Measurements from ENCODE around the gene DRAP1. TPM values are rescaled to one million over a fixed set of nuclear protein-coding genes. Genes with fewer than 3 reads are reported as not detected.

Gene DRAP1
- total and polyA plus RNA-seq, 9 of the 15 experiments (the other 6 are each of a cell fraction or from before 2014, with no cell fraction given), result 9.6 to 200 (median 92.9) TPM

DNA sequence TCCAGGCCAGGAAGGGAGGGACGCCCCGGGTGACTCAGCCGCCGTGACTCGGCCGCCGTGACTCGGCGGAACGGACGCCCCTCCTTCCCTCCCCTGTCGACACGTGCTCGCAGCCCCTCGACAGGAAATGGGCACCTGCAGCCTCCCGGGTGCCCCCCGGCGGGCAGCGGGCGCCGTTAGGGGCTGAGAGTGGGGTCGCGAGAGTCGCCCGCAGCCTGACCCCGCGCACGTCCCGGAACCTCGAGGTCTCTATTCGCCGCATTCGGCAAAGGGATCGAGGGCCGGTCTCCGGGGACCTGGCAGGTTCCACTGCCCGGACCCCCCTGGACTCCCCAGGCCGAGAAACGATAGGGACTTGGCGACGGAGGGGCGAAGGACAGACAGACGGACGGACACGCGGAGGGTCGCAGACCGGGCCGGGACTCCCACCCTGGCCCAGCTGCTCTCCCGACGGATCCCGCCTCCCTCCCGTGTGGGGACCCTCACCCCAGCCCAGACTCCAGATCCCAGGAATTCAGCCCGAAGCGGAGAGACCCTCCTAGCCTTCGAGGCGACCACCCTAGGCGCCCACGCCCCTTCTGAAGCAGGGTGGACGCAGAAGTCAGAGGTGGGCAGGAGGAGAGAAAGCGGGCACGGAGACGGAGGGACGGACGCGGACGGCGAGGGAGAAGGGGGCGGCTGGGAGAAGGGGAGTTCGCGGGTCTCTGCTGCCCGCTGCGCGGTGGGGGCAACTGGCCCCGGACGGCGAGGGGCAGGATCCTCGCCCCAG is 19.7 kb upstream of the DRAP1 start (continued):
- TF ChIP-seq, protein P1, sequence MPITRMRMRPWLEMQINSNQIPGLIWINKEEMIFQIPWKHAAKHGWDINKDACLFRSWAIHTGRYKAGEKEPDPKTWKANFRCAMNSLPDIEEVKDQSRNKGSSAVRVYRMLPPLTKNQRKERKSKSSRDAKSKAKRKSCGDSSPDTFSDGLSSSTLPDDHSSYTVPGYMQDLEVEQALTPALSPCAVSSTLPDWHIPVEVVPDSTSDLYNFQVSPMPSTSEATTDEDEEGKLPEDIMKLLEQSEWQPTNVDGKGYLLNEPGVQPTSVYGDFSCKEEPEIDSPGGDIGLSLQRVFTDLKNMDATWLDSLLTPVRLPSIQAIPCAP (CRISPR knock-in tag; IDR thresholded peaks at IDR 0.05; ENCODE audit: borderline replicate concordance), result no peak
- TF ChIP-seq, protein P2, sequence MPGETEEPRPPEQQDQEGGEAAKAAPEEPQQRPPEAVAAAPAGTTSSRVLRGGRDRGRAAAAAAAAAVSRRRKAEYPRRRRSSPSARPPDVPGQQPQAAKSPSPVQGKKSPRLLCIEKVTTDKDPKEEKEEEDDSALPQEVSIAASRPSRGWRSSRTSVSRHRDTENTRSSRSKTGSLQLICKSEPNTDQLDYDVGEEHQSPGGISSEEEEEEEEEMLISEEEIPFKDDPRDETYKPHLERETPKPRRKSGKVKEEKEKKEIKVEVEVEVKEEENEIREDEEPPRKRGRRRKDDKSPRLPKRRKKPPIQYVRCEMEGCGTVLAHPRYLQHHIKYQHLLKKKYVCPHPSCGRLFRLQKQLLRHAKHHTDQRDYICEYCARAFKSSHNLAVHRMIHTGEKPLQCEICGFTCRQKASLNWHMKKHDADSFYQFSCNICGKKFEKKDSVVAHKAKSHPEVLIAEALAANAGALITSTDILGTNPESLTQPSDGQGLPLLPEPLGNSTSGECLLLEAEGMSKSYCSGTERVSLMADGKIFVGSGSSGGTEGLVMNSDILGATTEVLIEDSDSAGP (CRISPR knock-in tag; IDR thresholded peaks at IDR 0.05), result 0 out of 2 replicates have a peak, but pooled peaks have one; percentile 11
- peak; percentile 99 for TF ChIP-seq HNRNPL (IDR thresholded peaks at IDR 0.05; ENCODE audit: low read depth, low read length)
- TF ChIP-seq HNRNPUL1 (IDR thresholded peaks at IDR 0.05; ENCODE audit: low read length), result no peak; the same call in 1 of the 2 replicates
- TF ChIP-seq GTF2F1 (IDR thresholded peaks at IDR 0.05; ENCODE audit: low read depth, low read length), result 0 out of 2 replicates have a peak, but pooled peaks have one; percentile 8
- TF ChIP-seq TRIM28 (IDR thresholded peaks at IDR 0.05), result 0 out of 2 replicates have a peak, but pooled peaks have one; percentile 12
- TF ChIP-seq, protein P3, sequence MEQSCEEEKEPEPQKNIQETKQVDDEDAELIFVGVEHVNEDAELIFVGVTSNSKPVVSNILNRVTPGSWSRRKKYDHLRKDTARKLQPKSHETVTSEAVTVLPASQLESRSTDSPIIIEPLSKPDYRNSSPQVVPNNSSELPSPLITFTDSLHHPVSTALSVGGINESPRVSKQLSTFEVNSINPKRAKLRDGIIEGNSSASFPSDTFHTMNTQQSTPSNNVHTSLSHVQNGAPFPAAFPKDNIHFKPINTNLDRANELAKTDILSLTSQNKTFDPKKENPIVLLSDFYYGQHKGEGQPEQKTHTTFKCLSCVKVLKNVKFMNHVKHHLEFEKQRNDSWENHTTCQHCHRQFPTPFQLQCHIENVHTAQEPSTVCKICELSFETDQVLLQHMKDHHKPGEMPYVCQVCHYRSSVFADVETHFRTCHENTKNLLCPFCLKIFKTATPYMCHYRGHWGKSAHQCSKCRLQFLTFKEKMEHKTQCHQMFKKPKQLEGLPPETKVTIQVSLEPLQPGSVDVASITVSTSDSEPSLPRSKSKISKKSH (CRISPR knock-in tag; IDR thresholded peaks at IDR 0.05), result no peak
- TF ChIP-seq, protein P4, sequence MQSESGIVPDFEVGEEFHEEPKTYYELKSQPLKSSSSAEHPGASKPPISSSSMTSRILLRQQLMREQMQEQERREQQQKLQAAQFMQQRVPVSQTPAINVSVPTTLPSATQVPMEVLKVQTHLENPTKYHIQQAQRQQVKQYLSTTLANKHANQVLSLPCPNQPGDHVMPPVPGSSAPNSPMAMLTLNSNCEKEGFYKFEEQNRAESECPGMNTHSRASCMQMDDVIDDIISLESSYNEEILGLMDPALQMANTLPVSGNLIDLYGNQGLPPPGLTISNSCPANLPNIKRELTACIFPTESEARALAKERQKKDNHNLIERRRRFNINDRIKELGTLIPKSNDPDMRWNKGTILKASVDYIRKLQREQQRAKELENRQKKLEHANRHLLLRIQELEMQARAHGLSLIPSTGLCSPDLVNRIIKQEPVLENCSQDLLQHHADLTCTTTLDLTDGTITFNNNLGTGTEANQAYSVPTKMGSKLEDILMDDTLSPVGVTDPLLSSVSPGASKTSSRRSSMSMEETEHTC (IDR thresholded peaks at IDR 0.05), result no peak; the same call in 1 of the 2 replicates
- no peak for TF ChIP-seq SETDB1 (IDR thresholded peaks at IDR 0.05; ENCODE audit: low read length)
- TF ChIP-seq JUNB (CRISPR knock-in tag; conservative IDR thresholded peaks at IDR 0.05), result peak; percentile 51; the same call in 1 of the 2 replicates
- no peak for TF ChIP-seq ZNF586 (CRISPR knock-in tag; conservative IDR thresholded peaks at IDR 0.05)
- TF ChIP-seq KAT8 (IDR thresholded peaks at IDR 0.05; ENCODE audit: low read depth), result no peak
- TF ChIP-seq, protein P5, sequence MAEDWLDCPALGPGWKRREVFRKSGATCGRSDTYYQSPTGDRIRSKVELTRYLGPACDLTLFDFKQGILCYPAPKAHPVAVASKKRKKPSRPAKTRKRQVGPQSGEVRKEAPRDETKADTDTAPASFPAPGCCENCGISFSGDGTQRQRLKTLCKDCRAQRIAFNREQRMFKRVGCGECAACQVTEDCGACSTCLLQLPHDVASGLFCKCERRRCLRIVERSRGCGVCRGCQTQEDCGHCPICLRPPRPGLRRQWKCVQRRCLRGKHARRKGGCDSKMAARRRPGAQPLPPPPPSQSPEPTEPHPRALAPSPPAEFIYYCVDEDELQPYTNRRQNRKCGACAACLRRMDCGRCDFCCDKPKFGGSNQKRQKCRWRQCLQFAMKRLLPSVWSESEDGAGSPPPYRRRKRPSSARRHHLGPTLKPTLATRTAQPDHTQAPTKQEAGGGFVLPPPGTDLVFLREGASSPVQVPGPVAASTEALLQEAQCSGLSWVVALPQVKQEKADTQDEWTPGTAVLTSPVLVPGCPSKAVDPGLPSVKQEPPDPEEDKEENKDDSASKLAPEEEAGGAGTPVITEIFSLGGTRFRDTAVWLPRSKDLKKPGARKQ (CRISPR knock-in tag; IDR thresholded peaks at IDR 0.05), result no peak
- TF ChIP-seq, protein P6, sequence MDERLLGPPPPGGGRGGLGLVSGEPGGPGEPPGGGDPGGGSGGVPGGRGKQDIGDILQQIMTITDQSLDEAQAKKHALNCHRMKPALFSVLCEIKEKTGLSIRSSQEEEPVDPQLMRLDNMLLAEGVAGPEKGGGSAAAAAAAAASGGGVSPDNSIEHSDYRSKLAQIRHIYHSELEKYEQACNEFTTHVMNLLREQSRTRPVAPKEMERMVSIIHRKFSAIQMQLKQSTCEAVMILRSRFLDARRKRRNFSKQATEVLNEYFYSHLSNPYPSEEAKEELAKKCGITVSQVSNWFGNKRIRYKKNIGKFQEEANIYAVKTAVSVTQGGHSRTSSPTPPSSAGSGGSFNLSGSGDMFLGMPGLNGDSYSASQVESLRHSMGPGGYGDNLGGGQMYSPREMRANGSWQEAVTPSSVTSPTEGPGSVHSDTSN (CRISPR knock-in tag; IDR thresholded peaks at IDR 0.05; ENCODE audit: low read depth), result no peak
- TF ChIP-seq, protein P6 (tag; conservative IDR thresholded peaks at IDR 0.05; ENCODE audit: low read depth), result no peak
- peak; percentile 28 for TF ChIP-seq HDAC3 (IDR thresholded peaks at IDR 0.05; ENCODE audit: borderline replicate concordance, partially characterized antibody)
